Endometrium (tissue), 2 donors: ENCODE results near the gene VEZT.

ENCODE experiments used
- FAIRE-seq: peaks from 2 replicates; lab custom pipeline; 2012; peaks lifted over from hg19 to GRCh38; lab: Jason Lieb, UNC
- donor health status: control.
- donor health status: control.

VEZT gene

GRCh38 chr12:95200128-95200894 is 17.3 kb upstream of the VEZT start:
- no peak for FAIRE-seq

- FAIRE-seq: no peak
Measured at GRCh38 chr12:95201056-95201670, 16.4 kb upstream of the VEZT start.

- FAIRE-seq: no peak
Measured at GRCh38 chr12:95202691-95203486, 14.7 kb upstream of the VEZT start.

GRCh38 chr12:95203487-95204030 is 14.0 kb upstream of the VEZT start:
- FAIRE-seq: no peak

GRCh38 chr12:95204141-95204866 is 13.3 kb upstream of the VEZT start:
- FAIRE-seq: no peak

GRCh38 chr12:95205016-95205624 is 12.5 kb upstream of the VEZT start:
- no peak for FAIRE-seq

- no peak for FAIRE-seq
Measured at GRCh38 chr12:95205685-95206084, 11.9 kb upstream of the VEZT start.

- no peak for FAIRE-seq
Measured at GRCh38 chr12:95206916-95207315, 10.7 kb upstream of the VEZT start.

- FAIRE-seq: no peak
Measured at GRCh38 chr12:95207407-95207806, 10.2 kb upstream of the VEZT start.

- no peak for FAIRE-seq
Measured at GRCh38 chr12:95208678-95209077, 8.9 kb upstream of the VEZT start.

- no peak for FAIRE-seq
Measured at GRCh38 chr12:95212586-95212985, 5.0 kb upstream of the VEZT start.

GRCh38 chr12:95213119-95213518 is 4.5 kb upstream of the VEZT start:
- FAIRE-seq: no peak

- no peak for FAIRE-seq
Measured at GRCh38 chr12:95213928-95214327, 3.7 kb upstream of the VEZT start.

GRCh38 chr12:95214466-95214865 is 3.1 kb upstream of the VEZT start:
- no peak for FAIRE-seq

- FAIRE-seq: peak; percentile 88
Measured at GRCh38 chr12:95215949-95216348, 1.7 kb upstream of the VEZT start.

- no peak for FAIRE-seq
Measured at GRCh38 chr12:95216711-95217376, 763 bp upstream of the VEZT start.

- no peak for FAIRE-seq
Measured at GRCh38 chr12:95218150-95219133, 835 bp downstream of the VEZT start.

GRCh38 chr12:95220190-95220589 is 2.6 kb downstream of the VEZT start:
- no peak for FAIRE-seq

GRCh38 chr12:95220726-95221125 is 3.1 kb downstream of the VEZT start:
- FAIRE-seq: no peak
